ENCODE data around the gene AMN1. TPM values are rescaled to one million over a fixed set of nuclear protein-coding genes. Genes with fewer than 3 reads are reported as not detected.
A peak's percentile ranks its signal among the peaks of the same experiment; 100 is the strongest.

AMN1 gene
- 13.7 and 15.5 TPM in 2 replicates for total RNA-seq

GRCh38 chr12:31728917-31729640 is at the start of gene AMN1:
Gene AMN1, minus strand, starts transcription at chr12:31729021. Its CDS starts 13 bp downstream, at chr12:31729008.
- Mint-ChIP-seq H3K4me3 (peak within 1 kb of the TSS; percentile 92), H3K9me3 (peaks cover 8% of the 10 kb centered on the region), H3K36me3 (ENCODE audit: low read depth) (peaks cover 38% of the 10 kb centered on the region), H3K27me3 (no peaks in the 10 kb centered on the region), H3K27ac (peak within 1 kb of the TSS; percentile 98), H3K4me1 (peaks cover 74% of the 10 kb centered on the region)
- ChIA-PET POLR2A (interaction anchor here (0.5 to 6.2 kb wide), 65 partner anchors 8 to 1025 kb away, joined by 3 to 151 read pairs (median 5); partner anchors contain the start of genes ETFBKMT and RESF1), CTCF (interaction anchor here (1.0 to 1.9 kb wide), 3 partner anchors 9 to 103 kb away, joined by 3 to 9 read pairs (median 4); no protein-coding TSS in a partner anchor)
- ATAC-seq (ENCODE audit: low read depth) (peak; percentile 90), DNase-seq (peak; percentile 100)
- TF ChIP-seq CTCF (IDR thresholded peaks at IDR 0.05): no peak
- intact Hi-C loops (cut with micrococcal nuclease): loop anchor here (1.0 to 10.0 kb wide), 13 partner anchors 14 to 543 kb away; partner anchors contain the start of genes DENND5B, ETFBKMT, RESF1 and SINHCAF

- DNase-seq: no peak
- ChIA-PET POLR2A (interaction anchor here (1.8 kb wide), 1 partner anchor 45 kb away, joined by 5 read pairs; the partner anchor contains the start of gene AMN1), CTCF (interaction anchor here (0.5 kb wide), 1 partner anchor 225 kb away, joined by 4 read pairs; no protein-coding TSS in a partner anchor)
These were observed 45.0 kb upstream of the AMN1 start for GRCh38 chr12:31773867-31774266.

GRCh38 chr12:31773223-31773750 is 44.5 kb upstream of the AMN1 start:
- Mint-ChIP-seq H3K4me1 (peaks cover 22% of the 10 kb centered on the region), H3K27ac (peak overlapping the region; percentile 65), H3K4me3 (no peak overlapping the region), H3K27me3 (no peaks in the 10 kb centered on the region), H3K36me3 (ENCODE audit: low read depth) (no peaks in the 10 kb centered on the region), H3K9me3 (no peaks in the 10 kb centered on the region)
- intact Hi-C loops (cut with micrococcal nuclease): no loop called here
- no peak for DNase-seq
- no peak for TF ChIP-seq CTCF (IDR thresholded peaks at IDR 0.05)
- CTCF ChIA-PET: no interaction called here
- POLR2A ChIA-PET: interaction anchor here (0.6 to 1.8 kb wide), 4 partner anchors 24 to 185 kb away, joined by 3 to 5 read pairs (median 4); partner anchors contain the start of gene AMN1
- ATAC-seq (ENCODE audit: low read depth): no peak

More at GRCh38 chr12:31773867-31774266, 45.0 kb upstream of the AMN1 start:
- TF ChIP-seq CTCF (IDR thresholded peaks at IDR 0.05): no peak
- Mint-ChIP-seq H3K4me3 (no peak overlapping the region), H3K27ac (peak overlapping the region; percentile 65), H3K4me1 (peaks cover 26% of the 10 kb centered on the region), H3K27me3 (no peaks in the 10 kb centered on the region), H3K9me3 (no peaks in the 10 kb centered on the region), H3K36me3 (ENCODE audit: low read depth) (no peaks in the 10 kb centered on the region)
- ATAC-seq (ENCODE audit: low read depth): peak; percentile 85
- intact Hi-C loops (cut with micrococcal nuclease): loop anchor here (1.0 kb wide), 1 partner anchor 59 kb away; no protein-coding TSS in a partner anchor

GRCh38 chr12:31772685-31773222 is 43.9 kb upstream of the AMN1 start:
- Mint-ChIP-seq H3K4me1 (peaks cover 27% of the 10 kb centered on the region), H3K9me3 (no peaks in the 10 kb centered on the region), H3K4me3 (no peak overlapping the region), H3K27me3 (no peaks in the 10 kb centered on the region), H3K27ac (no peak overlapping the region), H3K36me3 (ENCODE audit: low read depth) (no peaks in the 10 kb centered on the region)
- CTCF ChIA-PET: no interaction called here
- intact Hi-C loops (cut with micrococcal nuclease): no loop called here
- TF ChIP-seq CTCF (IDR thresholded peaks at IDR 0.05): no peak
- ATAC-seq (ENCODE audit: low read depth) (no peak), DNase-seq (no peak)
- POLR2A ChIA-PET: interaction anchor here (0.6 to 0.9 kb wide), 3 partner anchors 23 to 185 kb away, joined by 3 to 4 read pairs (median 4); no protein-coding TSS in a partner anchor

GRCh38 chr12:31772186-31772585 is 43.4 kb upstream of the AMN1 start:
- no peaks in the 10 kb centered on the region for H3K27me3 Mint-ChIP-seq
- DNase-seq: no peak
- peaks cover 31% of the 10 kb centered on the region for H3K4me1 Mint-ChIP-seq
- H3K4me3 Mint-ChIP-seq: no peak overlapping the region
- POLR2A ChIA-PET: no interaction called here
- intact Hi-C loops (cut with micrococcal nuclease): no loop called here
- H3K36me3 Mint-ChIP-seq (ENCODE audit: low read depth): no peaks in the 10 kb centered on the region
- H3K27ac Mint-ChIP-seq: peak overlapping the region; percentile 27
- CTCF ChIA-PET: no interaction called here
- ATAC-seq (ENCODE audit: low read depth): no peak
- no peaks in the 10 kb centered on the region for H3K9me3 Mint-ChIP-seq
- no peak for TF ChIP-seq CTCF (IDR thresholded peaks at IDR 0.05)
